NCI-H2107 treated with DMSO at 0.1 percent for 48 hours (cell line): Measurements from ENCODE around the gene CHN2.
"Not testable (repeated sequence)": the region's sequence is repeated elsewhere in the genome, so short reads cannot be mapped to it uniquely, and the experiment has no call there.

ENCODE experiments used
- DNase-seq: peaks from one replicate; lab custom pipeline; 2025; ENCODE audit not compliant: unreplicated experiment; lab: John Stamatoyannopoulos, UW

CHN2 gene

DNA sequence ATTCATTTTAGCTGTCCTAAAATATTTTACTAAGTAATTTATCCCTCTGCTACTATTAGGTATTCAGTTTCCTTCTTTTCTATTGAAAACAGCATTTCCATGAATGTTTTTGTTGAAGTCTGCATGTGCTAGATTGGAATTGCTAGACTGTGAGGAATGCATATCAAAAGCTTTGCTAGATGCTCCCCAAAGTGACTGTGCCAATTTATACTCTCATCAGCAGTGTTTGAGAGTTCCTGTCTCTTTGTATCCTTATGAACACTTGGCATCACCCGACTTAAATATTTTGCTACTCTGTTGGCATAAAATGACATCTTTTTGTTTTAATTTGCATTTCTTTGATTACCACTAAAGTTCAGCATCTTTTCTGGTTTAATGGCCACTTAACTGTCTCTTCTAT lies 324.0 kb downstream of the CHN2 start:
- DNase-seq, result no peak

DNA sequence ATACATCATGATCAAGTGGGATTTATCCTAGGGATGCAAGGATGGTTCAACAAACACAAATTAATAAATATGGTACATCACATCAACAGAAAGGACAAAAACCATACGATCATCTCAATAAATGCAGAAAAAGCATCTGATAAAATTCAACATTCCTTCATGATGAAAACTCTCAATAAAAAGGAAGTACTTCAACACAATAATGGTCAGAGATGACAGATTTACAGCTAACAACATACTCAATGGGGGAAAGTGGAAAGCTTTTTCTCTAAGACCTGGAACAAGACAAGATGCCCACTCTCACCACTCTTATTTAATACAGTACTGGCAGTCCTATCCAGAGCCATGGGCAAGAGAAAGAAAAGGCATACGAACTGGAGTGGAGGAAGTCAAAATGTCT lies 329.2 kb downstream of the CHN2 start:
- no peak for DNase-seq

GRCh38 chr7:29527505-29528108 lies 333.0 kb downstream of the CHN2 start:
- DNase-seq, result no peak

- DNase-seq, result not testable (repeated sequence)
Observed at GRCh38 chr7:29528526-29528925, 334.0 kb downstream of the CHN2 start.
